HepG2 (cell line): ENCODE data around the gene ZNF524. TPM values are rescaled to one million over a fixed set of nuclear protein-coding genes. Genes with fewer than 3 reads are reported as not detected.
A peak's percentile ranks its signal among the peaks of the same experiment; 100 is the strongest.

Experiments used
- ATAC-seq: fragments of 200-7000 bp; cut with Tn5 transposase; 3 replicates; pipeline ENCODE4 v1.9.1; 2020; ENCODE audit warnings: mild to moderate bottlenecking, moderate library complexity
- BruUV-seq: library from RNA; stranded (reverse); fragments of 400-500 nt; replicated peaks from 2 replicates; lab custom pipeline; 2021; lab: Mats Ljungman, UMichigan
- CTCF ChIA-PET: fragments of 300-600 bp; formaldehyde crosslinking; extraction: SDS; loops from one replicate; lab custom pipeline; 2021; ENCODE audit warnings: low total read pairs, inconsistent platforms, low intra/inter-chr PET ratio; lab: Yijun Ruan, JAX
- POLR2A ChIA-PET: fragments of 350-600 bp; sonication (Branson Sonifier 250); formaldehyde crosslinking; loops from one replicate; lab custom pipeline; 2020; ENCODE audit warnings: antibody characterized with exemption, inconsistent platforms; lab: Yijun Ruan, JAX
- DNase-seq: peaks from one replicate; pipeline ENCODE4 v3.0.0-alpha.2; 2015; ENCODE audit warnings: low spot score
- FAIRE-seq: peaks from 3 replicates; lab custom pipeline; 2011; peaks lifted over from hg19 to GRCh38; lab: Jason Lieb, UNC
- H2AFZ ChIP-seq: one replicate; pipeline ENCODE4 v1.6.1; 2011; ENCODE audit warnings: low read length, inconsistent platforms
- H3K27ac ChIP-seq: fragments of 300-600 bp; 3 replicates; pipeline ENCODE4 v1.8.0; 2011; ENCODE audit warnings: mixed run types, mild to moderate bottlenecking, mixed read lengths, low read length, inconsistent platforms; ENCODE audit not compliant: insufficient read depth; ENCODE audit errors: extremely low read length
- H3K27me3 ChIP-seq, 2 experiments: fragments of 200-600 bp in 1 of 2; 2 replicates in 1 of 2; 3 replicates in 1 of 2; pipeline versions ENCODE4 v1.6.0 to v1.8.0; 2011; ENCODE audit warnings: low read length in 2 of 2, mild to moderate bottlenecking in 2 of 2, moderate library complexity in 2 of 2, inconsistent platforms in 1 of 2; ENCODE audit not compliant: insufficient read depth in 2 of 2, control insufficient read depth in 1 of 2
- H3K36me3 ChIP-seq, 2 experiments: fragments of 200-600 bp in 1 of 2; replicated peaks in 1 of 2; 2 replicates in 1 of 2; 3 replicates in 1 of 2; pipeline versions ENCODE4 v1.5.1 to v1.8.0; 2011; ENCODE audit warnings: low read length in 2 of 2, inconsistent platforms in 1 of 2; ENCODE audit not compliant: insufficient read depth in 2 of 2, control insufficient read depth in 1 of 2
- H3K4me1 ChIP-seq: 2 replicates; pipeline ENCODE4 v1.5.1; 2012; ENCODE audit warnings: low read length, inconsistent platforms; ENCODE audit not compliant: insufficient read depth
- H3K4me2 ChIP-seq: 2 replicates; pipeline ENCODE4 v1.6.0; 2011; ENCODE audit warnings: low read depth, low read length, inconsistent platforms
- H3K4me3 ChIP-seq, 3 experiments: fragments of 200-600 bp in 1 of 3; sonication (generic), shearing (Covaris generic) in 1 of 3; replicated peaks in 1 of 3; 2 replicates each; pipeline ENCODE4 v1.5.1; 2011 to 2016; ENCODE audit warnings: low read length in 3 of 3, inconsistent platforms in 2 of 3, low read depth in 2 of 3, mild to moderate bottlenecking in 2 of 3, control low read depth in 1 of 3, mixed read lengths in 1 of 3; ENCODE audit not compliant: insufficient read depth in 1 of 3
- H3K79me2 ChIP-seq: one replicate; pipeline ENCODE4 v1.6.1; 2011; ENCODE audit warnings: low read length, inconsistent platforms; ENCODE audit not compliant: insufficient read depth
- H3K9ac ChIP-seq: 2 replicates; pipeline ENCODE4 v1.6.0; 2011; ENCODE audit warnings: mild to moderate bottlenecking, low read depth, low read length, inconsistent platforms; ENCODE audit not compliant: insufficient read depth
- H3K9me3 ChIP-seq: 2 replicates; pipeline ENCODE4 v1.5.1; 2012; ENCODE audit warnings: mild to moderate bottlenecking, low read length
- H4K20me1 ChIP-seq: 2 replicates; pipeline ENCODE4 v1.6.0; 2011; ENCODE audit warnings: inconsistent platforms, mild to moderate bottlenecking, low read length, moderate library complexity; ENCODE audit not compliant: insufficient read depth
- AFF4 ChIP-seq: sonication (generic); formaldehyde crosslinking; IDR thresholded peaks from 2 replicates; pipeline ENCODE4 v1.4.0; 2020; ENCODE audit warnings: missing genetic modification reagents
- CBX5 ChIP-seq: sonication (generic); formaldehyde crosslinking; IDR thresholded peaks from 2 replicates; pipeline ENCODE4 v1.4.0; 2020; ENCODE audit warnings: missing genetic modification reagents, borderline replicate concordance
- CEBPG ChIP-seq: IDR thresholded peaks from 2 replicates; pipeline ENCODE4 v1.6.1; 2016
- E2F1 ChIP-seq: sonication (generic); formaldehyde crosslinking; IDR thresholded peaks from 2 replicates; pipeline ENCODE4 v1.5.0; 2020; ENCODE audit warnings: missing genetic modification reagents
- LRRFIP1 ChIP-seq: sonication (generic); formaldehyde crosslinking; conservative IDR thresholded peaks from 2 replicates; pipeline ENCODE4 v1.4.0; 2020; ENCODE audit warnings: missing genetic modification reagents
- MLLT10 ChIP-seq: sonication (generic); formaldehyde crosslinking; IDR thresholded peaks from 2 replicates; pipeline ENCODE4 v1.4.0; 2020; ENCODE audit warnings: missing genetic modification reagents
- NCOA5 ChIP-seq: sonication (generic); formaldehyde crosslinking; IDR thresholded peaks from 2 replicates; pipeline ENCODE4 v1.4.0; 2020; ENCODE audit warnings: missing genetic modification reagents
- TCF7L2 ChIP-seq: IDR thresholded peaks from 2 replicates; pipeline ENCODE4 v1.6.1; 2011; ENCODE audit warnings: mild to moderate bottlenecking, low read depth, low read length, moderate library complexity
- TOE1 ChIP-seq: sonication (generic); formaldehyde crosslinking; IDR thresholded peaks from 2 replicates; pipeline ENCODE4 v1.4.0; 2020; ENCODE audit warnings: mild to moderate bottlenecking, missing genetic modification reagents
- TRIM24 ChIP-seq: sonication (generic); formaldehyde crosslinking; IDR thresholded peaks from 2 replicates; pipeline ENCODE4 v1.8.0; 2022; ENCODE audit warnings: mild to moderate bottlenecking, missing genetic modification reagents
- ZNF367 ChIP-seq: sonication (generic); formaldehyde crosslinking; IDR thresholded peaks from 2 replicates; pipeline ENCODE4 v1.4.0; 2020; ENCODE audit warnings: missing genetic modification reagents, borderline replicate concordance
- ZNF576 ChIP-seq: sonication (generic); formaldehyde crosslinking; IDR thresholded peaks from 2 replicates; pipeline ENCODE4 v1.4.0; 2020; ENCODE audit warnings: mild to moderate bottlenecking, missing genetic modification reagents
- ZNF687 ChIP-seq: sonication (generic); formaldehyde crosslinking; IDR thresholded peaks from 2 replicates; pipeline ENCODE4 v1.5.1; 2020; ENCODE audit warnings: mild to moderate bottlenecking, missing genetic modification reagents, moderate library complexity
- WGBS: methylation state at CpG from one replicate; pipeline ENCODE4 v1.1.6; 2017; ENCODE audit warnings: low lambda C conversion rate; 5-methylcytosine and 5-hydroxymethylcytosine counted together
- in situ Hi-C: cut with HindIII; loops from 2 replicates; pipeline ENCODE4 v1.10.0; 2017; ENCODE audit warnings: low pct_unique_long_range_greater_than_20kb; ENCODE audit not compliant: extremely low pct_ligation_motif_present
- intact Hi-C: fragments of 100-400 bp; cut with micrococcal nuclease; formaldehyde crosslinking; loops from one replicate; pipeline ENCODE4 v1.10.0; 2022; ENCODE audit not compliant: unreplicated experiment
- polyA plus RNA-seq, 8 experiments: library from polyadenylated mRNA; depleted of rRNA in 3 of 8; stranded (reverse) in 7 of 8; unstranded in 1 of 8; fragments of >200 nt; fragmentation: Illumina TruSeq in 4 of 8; extraction: Trizol in 4 of 8; gene quantifications; 2 replicates each; pipeline versions ENCODE4 v1.2.1 to v1.2.3, GENCODE V29; 2011 to 2016; ENCODE audit warnings: low read depth in 4 of 8, missing spikeins in 1 of 8, mixed read lengths in 1 of 8; ENCODE audit not compliant: insufficient read depth in 1 of 8
- total RNA-seq, 5 experiments: library from RNA; depleted of rRNA; stranded (reverse); fragments of >200 nt; fragmentation: Illumina TruSeq; extraction: Trizol; gene quantifications; 2 replicates each; pipeline ENCODE4 v1.2.3, GENCODE V29; 2016; ENCODE audit warnings: low read depth in 1 of 5

ZNF524 gene
- total and polyA plus RNA-seq, 2 of the 13 experiments (the other 11 are each of a cell fraction or from before 2014, with no cell fraction given), result 3.2 to 4.6 TPM

GRCh38 chr19:55599468-55599841, 633 bp upstream of the ZNF524 start, which contains the start of gene FIZ1:
Gene FIZ1, minus strand, starts transcription at chr19:55599517. Its CDS starts 1,652 bp downstream, at chr19:55597865.
- H3K9me3 ChIP-seq, result no peaks in the 10 kb centered on the region
- H4K20me1 ChIP-seq, result 0 out of 2 replicates have a peak, but pooled peaks cover 6% of the 10 kb centered on the region
- ATAC-seq (peak; percentile 86), FAIRE-seq (peak; percentile 81), DNase-seq (peak; percentile 98)
- H3K4me1 ChIP-seq, result peaks cover 37% of the 10 kb centered on the region
- ChIA-PET POLR2A (interaction anchor here (0.6 to 4.9 kb wide), 30 partner anchors 10 to 482 kb away, joined by 3 to 66 read pairs (median 6); partner anchors contain the start of genes HSPBP1, ISOC2, PPP1R12C and PPP6R1), CTCF (no interaction called here)
- peaks cover 2% of the 10 kb centered on the region for H3K79me2 ChIP-seq
- H3K9ac ChIP-seq, result peak within 1 kb of the TSS; percentile 97
- peaks cover 7 to 28% of the 10 kb centered on the region in 2 experiments; a peak in 4 of 5 replicates for H3K36me3 ChIP-seq
- intact Hi-C loops (loop anchor here (2.0 kb wide), 1 partner anchor 19 kb away; the partner anchor contains the start of gene ZNF579), in situ Hi-C loops (no loop called here)
- H3K4me3 ChIP-seq, result peak within 1 kb of the TSS; percentile 73 to 94 (median 90)
- H3K27me3 ChIP-seq, result no peaks in the 10 kb centered on the region; a peak in 1 of 5 replicates
- under 1% methylated on average over 22 of the region's 23 CpGs for WGBS
- BruUV-seq, result no TSS peak
- peak within 1 kb of the TSS; percentile 88 for H3K4me2 ChIP-seq
- peak within 1 kb of the TSS; percentile 98 for H3K27ac ChIP-seq
- peak within 1 kb of the TSS; percentile 98 for H2AFZ ChIP-seq
- no peak for TF ChIP-seq MLLT10 (CRISPR knock-in tag)
- no peak for TF ChIP-seq TCF7L2
- no peak for TF ChIP-seq AFF4 (CRISPR knock-in tag)
- TF ChIP-seq TOE1 (CRISPR knock-in tag), result no peak
- no peak for TF ChIP-seq CBX5
- no peak for TF ChIP-seq ZNF367 (CRISPR knock-in tag)
- no peak for TF ChIP-seq TRIM24 (CRISPR knock-in tag)
- no peak for TF ChIP-seq ZNF576 (CRISPR knock-in tag)
- no peak; the same call in 1 of the 2 replicates for TF ChIP-seq CEBPG (CRISPR knock-in tag)
- TF ChIP-seq ZNF687, result peak; percentile 62
- TF ChIP-seq E2F1 (CRISPR knock-in tag), result no peak
- no peak for TF ChIP-seq LRRFIP1 (CRISPR knock-in tag)
- no peak for TF ChIP-seq NCOA5
